Measurements from ENCODE around the gene POLH. TPM values are rescaled to one million over a fixed set of nuclear protein-coding genes. Genes with fewer than 3 reads are reported as not detected.

The POLH gene
- total and polyA plus RNA-seq, 9 of the 15 experiments (the other 6 are each of a cell fraction or from before 2014, with no cell fraction given): 5.8 to 31.6 (median 20.6) TPM

DNA sequence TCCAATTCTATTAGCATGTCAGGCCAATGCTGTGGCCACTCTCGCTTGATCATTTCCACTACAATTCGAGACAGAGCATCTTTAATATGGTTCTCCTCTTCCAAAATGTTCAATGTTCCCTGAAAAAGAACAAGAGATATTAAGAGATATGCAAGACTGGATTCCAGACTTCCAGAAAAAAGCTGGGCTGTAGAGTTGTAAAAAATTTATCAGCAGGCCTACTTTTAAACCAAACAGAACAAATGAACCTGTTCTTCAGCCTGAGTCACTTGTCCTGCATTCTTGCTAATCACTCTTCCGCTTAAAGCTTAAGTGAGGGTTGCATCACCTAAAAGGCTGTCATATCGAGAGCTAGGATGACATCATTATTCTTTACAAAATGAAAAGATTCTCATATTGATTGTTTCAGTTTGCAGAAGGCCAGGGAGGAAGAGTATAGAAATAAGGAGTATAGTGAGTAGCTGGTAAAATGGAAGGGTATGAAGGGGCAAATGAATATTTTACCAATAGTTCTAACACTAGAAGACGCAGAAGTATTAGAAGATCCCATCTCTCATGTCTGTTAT is 5.0 kb upstream of the POLH start (continued):
- TF ChIP-seq, protein P1, sequence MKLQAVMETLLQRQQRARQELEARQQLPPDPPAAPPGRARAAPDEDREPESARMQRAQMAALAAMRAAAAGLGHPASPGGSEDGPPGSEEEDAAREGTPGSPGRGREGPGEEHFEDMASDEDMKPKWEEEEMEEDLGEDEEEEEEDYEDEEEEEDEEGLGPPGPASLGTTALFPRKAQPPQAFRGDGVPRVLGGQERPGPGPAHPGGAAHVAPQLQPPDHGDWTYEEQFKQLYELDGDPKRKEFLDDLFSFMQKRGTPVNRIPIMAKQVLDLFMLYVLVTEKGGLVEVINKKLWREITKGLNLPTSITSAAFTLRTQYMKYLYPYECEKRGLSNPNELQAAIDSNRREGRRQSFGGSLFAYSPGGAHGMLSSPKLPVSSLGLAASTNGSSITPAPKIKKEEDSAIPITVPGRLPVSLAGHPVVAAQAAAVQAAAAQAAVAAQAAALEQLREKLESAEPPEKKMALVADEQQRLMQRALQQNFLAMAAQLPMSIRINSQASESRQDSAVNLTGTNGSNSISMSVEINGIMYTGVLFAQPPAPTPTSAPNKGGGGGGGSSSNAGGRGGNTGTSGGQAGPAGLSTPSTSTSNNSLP (IDR thresholded peaks at IDR 0.05; ENCODE audit: borderline replicate concordance, low read depth, low read length): no peak
- TF ChIP-seq, protein P2, sequence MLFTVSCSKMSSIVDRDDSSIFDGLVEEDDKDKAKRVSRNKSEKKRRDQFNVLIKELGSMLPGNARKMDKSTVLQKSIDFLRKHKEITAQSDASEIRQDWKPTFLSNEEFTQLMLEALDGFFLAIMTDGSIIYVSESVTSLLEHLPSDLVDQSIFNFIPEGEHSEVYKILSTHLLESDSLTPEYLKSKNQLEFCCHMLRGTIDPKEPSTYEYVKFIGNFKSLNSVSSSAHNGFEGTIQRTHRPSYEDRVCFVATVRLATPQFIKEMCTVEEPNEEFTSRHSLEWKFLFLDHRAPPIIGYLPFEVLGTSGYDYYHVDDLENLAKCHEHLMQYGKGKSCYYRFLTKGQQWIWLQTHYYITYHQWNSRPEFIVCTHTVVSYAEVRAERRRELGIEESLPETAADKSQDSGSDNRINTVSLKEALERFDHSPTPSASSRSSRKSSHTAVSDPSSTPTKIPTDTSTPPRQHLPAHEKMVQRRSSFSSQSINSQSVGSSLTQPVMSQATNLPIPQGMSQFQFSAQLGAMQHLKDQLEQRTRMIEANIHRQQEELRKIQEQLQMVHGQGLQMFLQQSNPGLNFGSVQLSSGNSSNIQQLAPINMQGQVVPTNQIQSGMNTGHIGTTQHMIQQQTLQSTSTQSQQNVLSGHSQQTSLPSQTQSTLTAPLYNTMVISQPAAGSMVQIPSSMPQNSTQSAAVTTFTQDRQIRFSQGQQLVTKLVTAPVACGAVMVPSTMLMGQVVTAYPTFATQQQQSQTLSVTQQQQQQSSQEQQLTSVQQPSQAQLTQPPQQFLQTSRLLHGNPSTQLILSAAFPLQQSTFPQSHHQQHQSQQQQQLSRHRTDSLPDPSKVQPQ (CRISPR knock-in tag; IDR thresholded peaks at IDR 0.05; ENCODE audit: borderline replicate concordance): no peak
- TF ChIP-seq, protein P3, sequence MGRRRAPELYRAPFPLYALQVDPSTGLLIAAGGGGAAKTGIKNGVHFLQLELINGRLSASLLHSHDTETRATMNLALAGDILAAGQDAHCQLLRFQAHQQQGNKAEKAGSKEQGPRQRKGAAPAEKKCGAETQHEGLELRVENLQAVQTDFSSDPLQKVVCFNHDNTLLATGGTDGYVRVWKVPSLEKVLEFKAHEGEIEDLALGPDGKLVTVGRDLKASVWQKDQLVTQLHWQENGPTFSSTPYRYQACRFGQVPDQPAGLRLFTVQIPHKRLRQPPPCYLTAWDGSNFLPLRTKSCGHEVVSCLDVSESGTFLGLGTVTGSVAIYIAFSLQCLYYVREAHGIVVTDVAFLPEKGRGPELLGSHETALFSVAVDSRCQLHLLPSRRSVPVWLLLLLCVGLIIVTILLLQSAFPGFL (CRISPR knock-in tag; IDR thresholded peaks at IDR 0.05): no peak
- TF ChIP-seq ZC3H8 (IDR thresholded peaks at IDR 0.05): no peak
- no peak for TF ChIP-seq SMARCB1 (IDR thresholded peaks at IDR 0.05; ENCODE audit: insufficient read length, low read depth)
- TF ChIP-seq ZNF232 (CRISPR knock-in tag; IDR thresholded peaks at IDR 0.05): no peak
